Measurements from ENCODE around the gene GIPC3. TPM values are rescaled to one million over a fixed set of nuclear protein-coding genes. Genes with fewer than 3 reads are reported as not detected.

GIPC3 gene
- polyA plus RNA-seq (2013, experiment 1 of 2) = 0.49 TPM
- 0.53 TPM for polyA plus RNA-seq (2013, experiment 2 of 2)

- peak within 1 kb of the TSS; percentile 1 for H3K9ac ChIP-seq (ENCODE audit: low read length)
- no peak within 1 kb of the TSS for H4K8ac ChIP-seq (ENCODE audit: low read depth, low read length)
- H2BK5ac ChIP-seq (ENCODE audit: low read length) = no peak within 1 kb of the TSS
- peak within 1 kb of the TSS; percentile 77 for H3K18ac ChIP-seq (ENCODE audit: low read length)
- H3K4me3 ChIP-seq (ENCODE audit: low read length) = no peak within 1 kb of the TSS
- no peaks in the 10 kb centered on the region for H3K79me1 ChIP-seq (ENCODE audit: low read length)
- H2AK5ac ChIP-seq (ENCODE audit: low read length) = no peak within 1 kb of the TSS
- peaks cover 5% of the 10 kb centered on the region for H3K27me3 ChIP-seq (ENCODE audit: insufficient read depth, low read length, poor library complexity)
- peak within 1 kb of the TSS; percentile 65 for H3K56ac ChIP-seq (ENCODE audit: low read length)
- H2BK120ac ChIP-seq (ENCODE audit: low read depth, low read length) = no peak within 1 kb of the TSS
- DNase-seq = no peak
- H3K4me1 ChIP-seq (ENCODE audit: control insufficient read depth, low read depth, low read length) = no peaks in the 10 kb centered on the region
- no peak within 1 kb of the TSS for H3K23ac ChIP-seq (ENCODE audit: low read length)
- no peaks in the 10 kb centered on the region for H3K79me2 ChIP-seq (ENCODE audit: control insufficient read depth, insufficient read depth, low read length)
- WGBS (ENCODE audit: extremely low coverage, insufficient coverage, low lambda C conversion rate) = no CpG with 5 or more reads among the region's 84 CpGs
- no peak within 1 kb of the TSS for H4K5ac ChIP-seq (ENCODE audit: low read length)
- H3K27ac ChIP-seq (ENCODE audit: low read depth, low read length) = no peak within 1 kb of the TSS
- no peak within 1 kb of the TSS for H2BK15ac ChIP-seq (replicated peaks; ENCODE audit: low read depth)
- H3K4ac ChIP-seq (ENCODE audit: low read depth, low read length) = no peak within 1 kb of the TSS
- H3K36me3 ChIP-seq (ENCODE audit: control insufficient read depth, insufficient read depth, low read length) = no peaks in the 10 kb centered on the region
- H3K4me2 ChIP-seq (ENCODE audit: low read length) = no peak within 1 kb of the TSS
Measured at GRCh38 chr19:3585301-3586126, at the start of gene GIPC3. TSS of gene GIPC3 (plus strand) at chr19:3585478. CDS start at chr19:3585598, 120 bp downstream.

GRCh38 chr19:3535563-3535965 lies 49.7 kb upstream of the GIPC3 start:
- Histone ChIP-seq H3K4me2 (ENCODE audit: low read length) (no peak overlapping the region), H3K9ac (ENCODE audit: low read length) (no peak overlapping the region), H3K4ac (ENCODE audit: low read depth, low read length) (no peak overlapping the region), H3K27me3 (ENCODE audit: insufficient read depth, low read length, poor library complexity) (no peaks in the 10 kb centered on the region), H3K4me1 (ENCODE audit: control insufficient read depth, low read depth, low read length) (no peaks in the 10 kb centered on the region), H3K4me3 (ENCODE audit: low read length) (no peak overlapping the region), H3K79me2 (ENCODE audit: control insufficient read depth, insufficient read depth, low read length) (no peaks in the 10 kb centered on the region), H3K79me1 (ENCODE audit: low read length) (no peaks in the 10 kb centered on the region), H3K56ac (ENCODE audit: low read length) (no peak overlapping the region), H4K5ac (ENCODE audit: low read length) (no peak overlapping the region), H3K36me3 (ENCODE audit: control insufficient read depth, insufficient read depth, low read length) (peaks cover 8% of the 10 kb centered on the region), H3K18ac (ENCODE audit: low read length) (no peak overlapping the region), H4K8ac (ENCODE audit: low read depth, low read length) (no peak overlapping the region), H2BK5ac (ENCODE audit: low read length) (no peak overlapping the region), H2BK120ac (ENCODE audit: low read depth, low read length) (no peak overlapping the region), H3K27ac (ENCODE audit: low read depth, low read length) (no peak overlapping the region), H2BK15ac (replicated peaks; ENCODE audit: low read depth) (no peak overlapping the region), H3K23ac (ENCODE audit: low read length) (no peak overlapping the region), H2AK5ac (ENCODE audit: low read length) (no peak overlapping the region)
- DNase-seq = no peak
- no CpG with 5 or more reads among the region's 14 CpGs for WGBS (ENCODE audit: extremely low coverage, insufficient coverage, low lambda C conversion rate)

- Histone ChIP-seq H3K23ac (ENCODE audit: low read length) (no peak overlapping the region), H3K36me3 (ENCODE audit: control insufficient read depth, insufficient read depth, low read length) (peaks cover 8% of the 10 kb centered on the region)
Measured at GRCh38 chr19:3535981-3536380, 49.3 kb upstream of the GIPC3 start.

GRCh38 chr19:3536429-3537100 lies 48.7 kb upstream of the GIPC3 start:
- H2BK5ac ChIP-seq (ENCODE audit: low read length) = no peak overlapping the region
- H3K9ac ChIP-seq (ENCODE audit: low read length) = no peak overlapping the region
- no peak for DNase-seq
- H3K79me1 ChIP-seq (ENCODE audit: low read length) = no peaks in the 10 kb centered on the region
- no peaks in the 10 kb centered on the region for H3K79me2 ChIP-seq (ENCODE audit: control insufficient read depth, insufficient read depth, low read length)
- H2AK5ac ChIP-seq (ENCODE audit: low read length) = no peak overlapping the region
- no peak overlapping the region for H3K56ac ChIP-seq (ENCODE audit: low read length)
- no peak overlapping the region for H3K4me2 ChIP-seq (ENCODE audit: low read length)
- H3K36me3 ChIP-seq (ENCODE audit: control insufficient read depth, insufficient read depth, low read length) = peaks cover 6% of the 10 kb centered on the region
- no peak overlapping the region for H3K23ac ChIP-seq (ENCODE audit: low read length)
- no peak overlapping the region for H2BK120ac ChIP-seq (ENCODE audit: low read depth, low read length)
- no peaks in the 10 kb centered on the region for H3K4me1 ChIP-seq (ENCODE audit: control insufficient read depth, low read depth, low read length)
- no CpG with 5 or more reads among the region's 27 CpGs for WGBS (ENCODE audit: extremely low coverage, insufficient coverage, low lambda C conversion rate)
- H3K4me3 ChIP-seq (ENCODE audit: low read length) = no peak overlapping the region
- H3K27me3 ChIP-seq (ENCODE audit: insufficient read depth, low read length, poor library complexity) = no peaks in the 10 kb centered on the region
- H3K18ac ChIP-seq (ENCODE audit: low read length) = no peak overlapping the region
- no peak overlapping the region for H3K4ac ChIP-seq (ENCODE audit: low read depth, low read length)
- no peak overlapping the region for H4K5ac ChIP-seq (ENCODE audit: low read length)
- H4K8ac ChIP-seq (ENCODE audit: low read depth, low read length) = no peak overlapping the region
- no peak overlapping the region for H3K27ac ChIP-seq (ENCODE audit: low read depth, low read length)
- H2BK15ac ChIP-seq (replicated peaks; ENCODE audit: low read depth) = no peak overlapping the region

More at GRCh38 chr19:3535981-3536380, 49.3 kb upstream of the GIPC3 start:
- no peak overlapping the region for H4K8ac ChIP-seq (ENCODE audit: low read depth, low read length)
- no peak overlapping the region for H3K18ac ChIP-seq (ENCODE audit: low read length)
- H3K4me3 ChIP-seq (ENCODE audit: low read length) = no peak overlapping the region
- H3K27me3 ChIP-seq (ENCODE audit: insufficient read depth, low read length, poor library complexity) = no peaks in the 10 kb centered on the region
- DNase-seq = no peak
- no peak overlapping the region for H3K9ac ChIP-seq (ENCODE audit: low read length)
- H3K56ac ChIP-seq (ENCODE audit: low read length) = no peak overlapping the region
- no peak overlapping the region for H2BK15ac ChIP-seq (replicated peaks; ENCODE audit: low read depth)
- H3K4me2 ChIP-seq (ENCODE audit: low read length) = no peak overlapping the region
- H2BK5ac ChIP-seq (ENCODE audit: low read length) = no peak overlapping the region
- no peaks in the 10 kb centered on the region for H3K79me2 ChIP-seq (ENCODE audit: control insufficient read depth, insufficient read depth, low read length)
- H2BK120ac ChIP-seq (ENCODE audit: low read depth, low read length) = no peak overlapping the region
- H4K5ac ChIP-seq (ENCODE audit: low read length) = no peak overlapping the region
- WGBS (ENCODE audit: extremely low coverage, insufficient coverage, low lambda C conversion rate) = no CpG with 5 or more reads among the region's 10 CpGs
- no peak overlapping the region for H3K4ac ChIP-seq (ENCODE audit: low read depth, low read length)
- no peak overlapping the region for H2AK5ac ChIP-seq (ENCODE audit: low read length)
- H3K27ac ChIP-seq (ENCODE audit: low read depth, low read length) = no peak overlapping the region
- no peaks in the 10 kb centered on the region for H3K4me1 ChIP-seq (ENCODE audit: control insufficient read depth, low read depth, low read length)
- H3K79me1 ChIP-seq (ENCODE audit: low read length) = no peaks in the 10 kb centered on the region

- Histone ChIP-seq H4K8ac (ENCODE audit: low read depth, low read length) (no peak overlapping the region), H3K79me2 (ENCODE audit: control insufficient read depth, insufficient read depth, low read length) (no peaks in the 10 kb centered on the region), H2BK120ac (ENCODE audit: low read depth, low read length) (no peak overlapping the region), H3K18ac (ENCODE audit: low read length) (no peak overlapping the region), H3K4me1 (ENCODE audit: control insufficient read depth, low read depth, low read length) (no peaks in the 10 kb centered on the region), H3K4me2 (ENCODE audit: low read length) (no peak overlapping the region), H4K5ac (ENCODE audit: low read length) (no peak overlapping the region), H3K9ac (ENCODE audit: low read length) (no peak overlapping the region), H2BK15ac (replicated peaks; ENCODE audit: low read depth) (no peak overlapping the region), H2AK5ac (ENCODE audit: low read length) (no peak overlapping the region), H3K36me3 (ENCODE audit: control insufficient read depth, insufficient read depth, low read length) (peaks cover 6% of the 10 kb centered on the region), H3K56ac (ENCODE audit: low read length) (no peak overlapping the region), H3K4me3 (ENCODE audit: low read length) (no peak overlapping the region), H3K27me3 (ENCODE audit: insufficient read depth, low read length, poor library complexity) (no peaks in the 10 kb centered on the region), H3K23ac (ENCODE audit: low read length) (no peak overlapping the region), H2BK5ac (ENCODE audit: low read length) (no peak overlapping the region), H3K27ac (ENCODE audit: low read depth, low read length) (no peak overlapping the region), H3K79me1 (ENCODE audit: low read length) (no peaks in the 10 kb centered on the region), H3K4ac (ENCODE audit: low read depth, low read length) (no peak overlapping the region)
- DNase-seq = no peak
- no CpG with 5 or more reads among the region's 13 CpGs for WGBS (ENCODE audit: extremely low coverage, insufficient coverage, low lambda C conversion rate)
Measured at GRCh38 chr19:3537101-3537437, 48.2 kb upstream of the GIPC3 start.
